GM21737 (cell line): Measurements from ENCODE around the gene SCN8A.

Experiments used
- ATAC-seq: cut with Tn5 transposase; IDR thresholded peaks from one replicate; pipeline ENCODE4 v1.9.1; 2021; ENCODE audit warnings: mild to moderate bottlenecking, moderate library complexity; ENCODE audit not compliant: unreplicated experiment

SCN8A gene

GRCh38 chr12:51706206-51706605 is 115.2 kb downstream of the SCN8A start:
- ATAC-seq = no peak

GRCh38 chr12:51714666-51715065 is 123.6 kb downstream of the SCN8A start:
- ATAC-seq = no peak

- no peak for ATAC-seq
Observed at GRCh38 chr12:51717326-51717925, 126.4 kb downstream of the SCN8A start.

- ATAC-seq = no peak
Observed at GRCh38 chr12:51721282-51721940, 130.4 kb downstream of the SCN8A start.

GRCh38 chr12:51722431-51722830 is 131.4 kb downstream of the SCN8A start:
- no peak for ATAC-seq

GRCh38 chr12:51726161-51726560 is 135.1 kb downstream of the SCN8A start:
- ATAC-seq = no peak

GRCh38 chr12:51726931-51727330 is 135.9 kb downstream of the SCN8A start:
- ATAC-seq = no peak

- no peak for ATAC-seq
Observed at GRCh38 chr12:51729331-51729730, 138.3 kb downstream of the SCN8A start.

GRCh38 chr12:51730745-51731144 is 139.7 kb downstream of the SCN8A start:
- no peak for ATAC-seq

- no peak for ATAC-seq
Observed at GRCh38 chr12:51740536-51740935, 149.5 kb downstream of the SCN8A start.

GRCh38 chr12:51744235-51744634 is 153.2 kb downstream of the SCN8A start:
- ATAC-seq = no peak

- no peak for ATAC-seq
Observed at GRCh38 chr12:51744957-51745356, 153.9 kb downstream of the SCN8A start.

- no peak for ATAC-seq
Observed at GRCh38 chr12:51746416-51746815, 155.4 kb downstream of the SCN8A start.

GRCh38 chr12:51748235-51748634 is 157.2 kb downstream of the SCN8A start:
- ATAC-seq = no peak

GRCh38 chr12:51749206-51749985 is 158.4 kb downstream of the SCN8A start:
- ATAC-seq = no peak

- no peak for ATAC-seq
Observed at GRCh38 chr12:51749986-51750317, 158.9 kb downstream of the SCN8A start.

GRCh38 chr12:51751661-51752060 is 160.6 kb downstream of the SCN8A start:
- ATAC-seq = no peak

GRCh38 chr12:51752234-51752889 is 161.3 kb downstream of the SCN8A start:
- ATAC-seq = no peak

GRCh38 chr12:51753980-51754675 is 163.1 kb downstream of the SCN8A start:
- ATAC-seq = no peak

- ATAC-seq = no peak
Observed at GRCh38 chr12:51755251-51755650, 164.2 kb downstream of the SCN8A start.

GRCh38 chr12:51759175-51759574 is 168.1 kb downstream of the SCN8A start:
- ATAC-seq = no peak
